Mucosa of descending colon (tissue), 3 donors: ENCODE results near the gene GSKIP. TPM values are rescaled to one million over a fixed set of nuclear protein-coding genes. Genes with fewer than 3 reads are reported as not detected.

Experiments
- ATAC-seq: fragments of 200-7000 bp; cut with Tn5 transposase; one replicate; pipeline ENCODE4 v1.9.1; 2020; ENCODE audit warnings: mild to moderate bottlenecking, moderate library complexity
- DNase-seq, 3 donors: peaks; one replicate each; pipeline ENCODE4 v3.0.0-alpha.2; 2020
- H3K36me3 ChIP-seq: fragments of 200-600 bp; one replicate; pipeline ENCODE4 v1.8.0; 2021; ENCODE audit warnings: low read depth, mild to moderate bottlenecking
- H3K4me1 ChIP-seq: fragments of 200-600 bp; one replicate; pipeline ENCODE4 v1.8.0; 2021; ENCODE audit warnings: low read depth, mild to moderate bottlenecking
- H3K4me3 ChIP-seq: fragments of 200-600 bp; one replicate; pipeline ENCODE4 v1.8.0; 2021; ENCODE audit warnings: mild to moderate bottlenecking
- H3K9me3 ChIP-seq: fragments of 200-600 bp; one replicate; pipeline ENCODE4 v1.8.0; 2021; ENCODE audit warnings: mild to moderate bottlenecking
- CTCF ChIP-seq: fragments of 200-600 bp; IDR thresholded peaks from one replicate; pipeline ENCODE4 v1.8.0; 2022; ENCODE audit warnings: antibody characterized with exemption, mild to moderate bottlenecking
- intact Hi-C, 2 donors: fragments of 100-400 bp; cut with DNase I in 1 of 2; cut with micrococcal nuclease in 1 of 2; formaldehyde crosslinking; loops; one replicate each; pipeline versions ENCODE4 v1.11.0 to v1.11.1; 2022; cut with DNase I, micrococcal nuclease
- total RNA-seq, 3 donors: library from RNA; stranded (reverse); fragmentation: NEBNext Ultra II Directional in 2 of 3; extraction: Animal tissue kit (Norgen Biotek cat#: 25700) in 2 of 3; gene quantifications; one replicate each; pipeline versions ENCODE4 v1.2.1 to v1.2.4, GENCODE V29; 2021 to 2023
- donor health status: DM: no; HTN: no; CAD: no; lungs with moderate emphysema.
- donor health status: DM: no; HTN: no; CAD: no.
- donor health status: DM: no; HTN: yes; CAD: no.

Gene GSKIP
- total RNA-seq, 3 donors from 2014 or later, result 81.3 to 143 (median 128) TPM

GRCh38 chr14:96409701-96410100 lies 46.4 kb downstream of the GSKIP start:
- Histone ChIP-seq H3K4me3 (no peak overlapping the region), H3K4me1 (no peaks in the 10 kb centered on the region), H3K36me3 (no peaks in the 10 kb centered on the region), H3K9me3 (no peaks in the 10 kb centered on the region)
- DNase-seq, result no peak
- intact Hi-C loops, result no loop called here
- no peak for ATAC-seq
- TF ChIP-seq CTCF, result no peak

GRCh38 chr14:96410119-96410518 lies 46.8 kb downstream of the GSKIP start:
- no peaks in the 10 kb centered on the region for H3K36me3 ChIP-seq
- H3K9me3 ChIP-seq, result no peaks in the 10 kb centered on the region
- no peaks in the 10 kb centered on the region for H3K4me1 ChIP-seq
- ATAC-seq (no peak), DNase-seq (no peak)
- H3K4me3 ChIP-seq, result no peak overlapping the region
- TF ChIP-seq CTCF, result no peak
- intact Hi-C loops, result no loop called here

- no peaks in the 10 kb centered on the region for H3K36me3 ChIP-seq
- no peaks in the 10 kb centered on the region for H3K9me3 ChIP-seq
- no peak overlapping the region for H3K4me3 ChIP-seq
- no peak for DNase-seq
- TF ChIP-seq CTCF, result no peak
- intact Hi-C loops, result no loop called here
- ATAC-seq, result no peak
- no peaks in the 10 kb centered on the region for H3K4me1 ChIP-seq
Measured at GRCh38 chr14:96413526-96413925, 50.2 kb downstream of the GSKIP start.

- Histone ChIP-seq H3K36me3 (no peaks in the 10 kb centered on the region), H3K9me3 (no peaks in the 10 kb centered on the region), H3K4me3 (no peak overlapping the region), H3K4me1 (no peaks in the 10 kb centered on the region)
- intact Hi-C loops, result no loop called here
- no peak for TF ChIP-seq CTCF
- DNase-seq, result no peak
- ATAC-seq, result no peak
Measured at GRCh38 chr14:96415559-96415958, 52.2 kb downstream of the GSKIP start.

DNA sequence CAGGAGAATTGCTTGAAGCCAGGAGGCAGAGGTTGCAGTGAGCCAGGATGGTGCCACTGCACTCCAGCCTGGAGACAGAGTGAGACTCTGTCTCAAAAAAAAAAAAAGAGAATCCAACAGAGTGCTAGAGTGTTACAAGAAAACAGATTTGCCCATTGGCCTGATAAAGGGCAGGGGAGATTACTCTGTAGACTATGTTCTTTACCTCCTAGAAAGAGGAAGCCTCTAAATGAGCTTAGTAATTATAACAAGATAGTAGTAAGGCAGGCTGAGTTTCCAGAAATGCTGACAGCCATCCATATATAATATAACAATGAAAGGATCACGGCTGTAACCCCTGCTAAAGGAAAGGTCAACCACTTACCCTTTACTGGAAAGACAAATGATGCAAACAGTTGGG lies 53.0 kb downstream of the GSKIP start:
- no peaks in the 10 kb centered on the region for H3K36me3 ChIP-seq
- H3K4me3 ChIP-seq, result no peak overlapping the region
- no peak for TF ChIP-seq CTCF
- intact Hi-C loops, result no loop called here
- no peak for ATAC-seq
- no peak for DNase-seq
- H3K9me3 ChIP-seq, result no peaks in the 10 kb centered on the region
- no peaks in the 10 kb centered on the region for H3K4me1 ChIP-seq

- DNase-seq, result no peak
- H3K4me1 ChIP-seq, result no peaks in the 10 kb centered on the region
- H3K4me3 ChIP-seq, result no peak overlapping the region
- TF ChIP-seq CTCF, result no peak
- no peak for ATAC-seq
- no peaks in the 10 kb centered on the region for H3K36me3 ChIP-seq
- no peaks in the 10 kb centered on the region for H3K9me3 ChIP-seq
- intact Hi-C loops, result no loop called here
Measured at GRCh38 chr14:96417254-96417653, 53.9 kb downstream of the GSKIP start.
